Prostate gland (tissue), 2 donors: Measurements from ENCODE around the gene PPP1R15B. TPM values are rescaled to one million over a fixed set of nuclear protein-coding genes. Genes with fewer than 3 reads are reported as not detected.

Source experiments
- DNase-seq: peaks from one replicate; pipeline ENCODE4 v3.0.0-alpha.2; 2019; ENCODE audit warnings: low spot score
- H3K27ac ChIP-seq, 2 donors: fragments of 200-600 bp; sonication (generic); 2 replicates each; pipeline ENCODE4 v1.5.1; 2017 to 2019
- H3K27me3 ChIP-seq: fragments of 200-600 bp; sonication (generic); replicated peaks from 2 replicates; pipeline ENCODE4 v1.5.1; 2019; ENCODE audit not compliant: insufficient read depth
- H3K36me3 ChIP-seq, 2 donors: fragments of 200-600 bp; sonication (generic); 1 replicate in 1 of 2; 2 replicates in 1 of 2; pipeline versions ENCODE4 v1.5.1 to v1.8.1; 2017 to 2019
- H3K4me1 ChIP-seq: fragments of 200-600 bp; sonication (generic); replicated peaks from 2 replicates; pipeline ENCODE4 v1.5.1; 2019
- H3K4me3 ChIP-seq, 2 donors: fragments of 200-600 bp; sonication (generic); 2 replicates each; pipeline ENCODE4 v1.5.1; 2017 to 2019
- H3K9me3 ChIP-seq: fragments of 200-600 bp; sonication (generic); 2 replicates; pipeline ENCODE4 v1.5.1; 2017
- POLR2A ChIP-seq: fragments of 450-650 bp; IDR thresholded peaks from one replicate; pipeline ENCODE4 v1.6.1; 2016; ENCODE audit warnings: antibody characterized with exemption, mild to moderate bottlenecking
- POLR2AphosphoS5 ChIP-seq: sonication (generic); formaldehyde crosslinking; IDR thresholded peaks from one replicate; pipeline ENCODE4 v1.6.1; 2017; ENCODE audit warnings: antibody characterized with exemption
- WGBS: methylation state at CpG from one replicate; pipeline ENCODE4 v1.1.5; 2018; 5-methylcytosine and 5-hydroxymethylcytosine counted together
- intact Hi-C: fragments of 100-400 bp; cut with DNase I; formaldehyde crosslinking; loops from one replicate; pipeline ENCODE4 v1.14.2; 2022
- total RNA-seq, 2 donors: library from RNA; depleted of rRNA; stranded (reverse); fragments of >200 nt; gene quantifications; one replicate each; pipeline ENCODE4 v1.1.0, GENCODE V29; 2016
- TF ChIP-seq, protein P1 (sequence below), 4 experiments: fragments of 200-600 bp in 2 of 4; fragments of 450-650 bp in 2 of 4; sonication (generic) in 2 of 4; IDR thresholded peaks; 1 replicate in 3 of 4; 2 replicates in 1 of 4; pipeline ENCODE4 v1.5.1; 2016 to 2019; ENCODE audit warnings: antibody characterized with exemption in 4 of 4, mild to moderate bottlenecking in 2 of 4, moderate library complexity in 2 of 4

The PPP1R15B gene
- total RNA-seq, 2 donors from 2014 or later = 43.5 to 45.0 TPM

DNA sequence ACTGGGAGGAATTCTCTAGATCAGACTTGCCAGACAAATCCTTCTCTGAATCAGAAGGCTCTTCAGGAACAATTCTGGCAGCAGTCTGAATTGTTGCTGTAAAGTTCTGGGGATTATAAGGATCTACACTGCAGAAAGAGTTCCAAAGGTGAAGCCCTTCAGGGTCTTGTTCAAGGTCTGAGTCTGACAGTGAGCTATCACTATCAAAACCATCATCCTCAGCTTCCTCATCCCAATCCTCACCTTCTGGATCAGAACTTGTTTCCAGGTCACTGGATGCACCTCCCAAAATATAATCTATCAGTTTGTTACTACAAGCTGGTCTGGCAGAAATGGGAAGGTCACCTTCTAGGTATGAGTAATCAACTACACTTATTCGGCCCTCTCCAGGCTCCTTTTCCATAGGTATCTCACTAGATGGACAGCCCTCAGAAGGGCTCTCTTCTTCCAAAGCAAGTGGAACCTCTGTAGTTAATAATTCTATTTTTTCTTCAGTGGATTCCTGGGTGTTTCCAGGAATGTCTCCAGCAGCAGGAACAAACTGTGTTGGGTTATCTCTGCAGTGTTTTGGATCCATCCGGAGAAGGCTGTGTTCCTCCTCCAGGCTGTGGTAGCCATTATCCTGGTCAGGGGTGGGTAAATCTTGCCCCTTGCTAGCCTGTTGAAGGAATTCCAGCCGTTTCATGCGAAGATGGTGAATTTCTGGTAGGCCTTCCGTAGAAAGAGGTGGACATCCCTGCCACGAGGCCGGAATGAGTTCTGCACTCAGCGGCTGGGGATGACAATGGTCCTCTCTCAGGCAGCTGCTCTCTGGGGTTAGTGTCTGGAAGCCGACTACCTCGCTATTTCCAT is 1.6 kb downstream of the PPP1R15B start:
- H3K4me3 ChIP-seq = peak overlapping the region; percentile 79 to 87
- H3K27ac ChIP-seq = peak overlapping the region; percentile 96 to 99
- H3K27me3 ChIP-seq = no peaks in the 10 kb centered on the region
- H3K9me3 ChIP-seq = no peaks in the 10 kb centered on the region
- WGBS = under 1% methylated on average over 10 of the region's 10 CpGs
- DNase-seq = no peak
- H3K36me3 ChIP-seq = no peaks in the 10 kb centered on the region
- intact Hi-C loops = no loop called here
- TF ChIP-seq, protein P1, sequence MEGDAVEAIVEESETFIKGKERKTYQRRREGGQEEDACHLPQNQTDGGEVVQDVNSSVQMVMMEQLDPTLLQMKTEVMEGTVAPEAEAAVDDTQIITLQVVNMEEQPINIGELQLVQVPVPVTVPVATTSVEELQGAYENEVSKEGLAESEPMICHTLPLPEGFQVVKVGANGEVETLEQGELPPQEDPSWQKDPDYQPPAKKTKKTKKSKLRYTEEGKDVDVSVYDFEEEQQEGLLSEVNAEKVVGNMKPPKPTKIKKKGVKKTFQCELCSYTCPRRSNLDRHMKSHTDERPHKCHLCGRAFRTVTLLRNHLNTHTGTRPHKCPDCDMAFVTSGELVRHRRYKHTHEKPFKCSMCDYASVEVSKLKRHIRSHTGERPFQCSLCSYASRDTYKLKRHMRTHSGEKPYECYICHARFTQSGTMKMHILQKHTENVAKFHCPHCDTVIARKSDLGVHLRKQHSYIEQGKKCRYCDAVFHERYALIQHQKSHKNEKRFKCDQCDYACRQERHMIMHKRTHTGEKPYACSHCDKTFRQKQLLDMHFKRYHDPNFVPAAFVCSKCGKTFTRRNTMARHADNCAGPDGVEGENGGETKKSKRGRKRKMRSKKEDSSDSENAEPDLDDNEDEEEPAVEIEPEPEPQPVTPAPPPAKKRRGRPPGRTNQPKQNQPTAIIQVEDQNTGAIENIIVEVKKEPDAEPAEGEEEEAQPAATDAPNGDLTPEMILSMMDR (IDR thresholded peaks at IDR 0.05) = no peak
- TF ChIP-seq POLR2A = no peak
- no peak for TF ChIP-seq POLR2AphosphoS5
- H3K4me1 ChIP-seq = no peaks in the 10 kb centered on the region

DNA sequence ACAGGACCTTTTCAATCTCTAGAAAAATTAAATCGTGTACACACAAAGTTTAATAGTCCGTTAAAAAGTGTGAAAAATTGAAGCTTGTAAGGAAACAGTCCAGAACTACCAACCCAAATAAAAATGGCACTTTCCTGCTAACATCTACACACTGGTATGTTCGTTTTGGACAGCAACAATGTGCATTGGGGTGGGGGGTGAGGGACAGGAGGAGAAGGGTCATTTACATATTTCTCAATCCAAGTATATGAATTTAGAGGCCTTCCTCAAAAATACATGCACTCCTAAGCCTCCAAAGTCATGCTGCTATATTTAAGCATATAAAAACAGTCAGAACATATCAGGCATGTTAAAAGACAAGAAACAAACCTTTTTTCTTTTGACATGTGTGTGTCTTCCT is 2.5 kb downstream of the PPP1R15B start:
- TF ChIP-seq POLR2A = no peak
- 0% methylated on average over 3 of the region's 3 CpGs for WGBS
- peak overlapping the region; percentile 79 to 87 for H3K4me3 ChIP-seq
- no peaks in the 10 kb centered on the region for H3K36me3 ChIP-seq
- H3K27me3 ChIP-seq = no peaks in the 10 kb centered on the region
- H3K4me1 ChIP-seq = no peaks in the 10 kb centered on the region
- DNase-seq = no peak
- peak overlapping the region; percentile 96 to 99 for H3K27ac ChIP-seq
- intact Hi-C loops = no loop called here
- H3K9me3 ChIP-seq = no peaks in the 10 kb centered on the region

DNA sequence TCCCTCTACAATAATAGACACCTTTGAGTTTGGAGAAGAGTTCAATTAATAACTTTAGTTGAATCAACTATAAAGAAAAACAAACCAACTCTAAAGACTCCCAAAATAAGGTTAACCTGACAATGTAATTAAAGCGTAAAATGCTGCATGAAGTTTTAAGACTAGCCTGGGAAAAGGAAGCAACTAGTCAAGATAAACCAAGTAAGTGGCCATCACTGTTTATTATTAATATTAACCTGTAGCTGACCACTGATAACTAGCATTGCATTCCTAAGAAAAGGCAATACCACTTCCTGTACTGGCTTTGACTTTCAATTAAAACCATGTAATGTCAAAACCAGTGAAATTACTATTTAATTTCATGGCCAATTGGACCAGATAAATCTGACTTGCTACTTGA is 3.0 kb downstream of the PPP1R15B start:
- H3K36me3 ChIP-seq = no peaks in the 10 kb centered on the region
- no peaks in the 10 kb centered on the region for H3K9me3 ChIP-seq
- DNase-seq = no peak
- TF ChIP-seq, protein P1 (IDR thresholded peaks at IDR 0.05) = no peak
- TF ChIP-seq POLR2AphosphoS5 = no peak
- H3K4me3 ChIP-seq = peak overlapping the region; percentile 79 to 87
- H3K27ac ChIP-seq = peak overlapping the region; percentile 96 to 99
- 4% methylated on average over 1 of the region's 1 CpG for WGBS
- intact Hi-C loops = no loop called here
- no peaks in the 10 kb centered on the region for H3K4me1 ChIP-seq
- no peaks in the 10 kb centered on the region for H3K27me3 ChIP-seq

DNA sequence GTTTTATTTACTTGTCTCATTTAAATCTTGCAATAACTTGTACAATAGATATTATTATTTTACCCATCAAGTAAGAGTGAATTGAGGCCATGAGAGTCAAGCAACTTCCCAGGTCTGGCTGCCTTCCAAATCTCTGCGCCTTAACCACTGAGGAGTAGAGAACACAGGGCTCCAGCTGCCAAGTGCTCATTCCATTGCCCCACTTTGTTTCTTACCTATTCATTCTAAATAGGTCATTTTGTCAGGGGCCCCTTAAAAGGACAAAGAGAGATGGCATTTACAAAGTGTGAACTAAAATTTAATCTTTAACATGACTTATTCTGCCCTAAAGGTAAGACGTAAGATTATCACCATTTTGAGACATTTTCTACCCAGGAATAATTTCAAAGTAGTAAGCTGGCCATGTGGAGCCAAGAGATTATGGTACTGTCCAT is 3.5 kb downstream of the PPP1R15B start:
- Histone ChIP-seq H3K4me3 (peak overlapping the region; percentile 79 to 87), H3K27me3 (no peaks in the 10 kb centered on the region), H3K27ac (peak overlapping the region; percentile 96 to 99), H3K9me3 (no peaks in the 10 kb centered on the region), H3K36me3 (no peaks in the 10 kb centered on the region), H3K4me1 (no peaks in the 10 kb centered on the region)
- DNase-seq = peak; percentile 86
- WGBS = 2% methylated on average over 2 of the region's 2 CpGs
- intact Hi-C loops = no loop called here
- TF ChIP-seq, protein P1 (IDR thresholded peaks at IDR 0.05) = no peak
- TF ChIP-seq POLR2A = no peak
- peak; percentile 30 for TF ChIP-seq POLR2AphosphoS5

DNA sequence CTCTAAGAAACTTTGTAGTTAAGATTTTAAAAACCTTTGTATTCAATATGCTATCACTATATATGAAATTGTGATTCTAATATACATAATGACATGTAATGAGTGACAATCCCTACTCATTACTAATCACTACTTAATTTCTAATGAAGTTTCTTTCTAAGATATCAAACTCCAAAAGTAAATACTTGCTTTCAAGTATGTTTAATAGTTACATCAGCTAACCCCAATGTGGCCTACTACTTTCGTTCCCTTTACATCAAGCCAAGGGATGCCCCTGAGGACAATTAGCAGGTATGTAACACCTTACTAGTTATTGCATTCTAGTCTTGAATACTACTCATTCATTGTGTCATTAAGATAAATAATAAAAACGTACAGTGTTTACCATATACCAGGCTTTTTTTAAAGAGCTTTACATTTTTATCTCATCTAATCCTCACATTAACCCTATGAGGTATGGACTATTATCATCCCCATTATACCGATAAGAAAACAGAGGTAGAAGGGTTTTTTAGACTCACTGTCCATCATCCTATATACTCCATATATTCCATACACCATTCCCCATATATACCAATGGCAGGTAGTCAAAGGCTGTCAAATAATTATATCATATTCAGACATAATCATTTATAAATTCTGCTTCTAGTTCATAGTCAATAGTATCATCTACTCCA is 4.2 kb downstream of the PPP1R15B start:
- intact Hi-C loops = no loop called here
- Histone ChIP-seq H3K9me3 (no peaks in the 10 kb centered on the region), H3K4me3 (peak overlapping the region; percentile 79 to 87), H3K4me1 (no peaks in the 10 kb centered on the region), H3K27ac (peak overlapping the region; percentile 96 to 99), H3K36me3 (no peaks in the 10 kb centered on the region), H3K27me3 (no peaks in the 10 kb centered on the region)
- no peak for DNase-seq
- no peak for TF ChIP-seq POLR2A
- TF ChIP-seq, protein P1 (IDR thresholded peaks at IDR 0.05) = no peak
- TF ChIP-seq POLR2AphosphoS5 = no peak
- 0% methylated on average over 3 of the region's 3 CpGs for WGBS
